Activated naive CD8-positive, alpha-beta T cell treated with anti-CD3 and anti-CD28 coated beads, Interleukin-2, amount 50 U/mL, for 24 hours (primary cell): Measurements from ENCODE around the gene RCOR1.

Source experiments
- ATAC-seq: fragments of 150-1000 bp; cut with Tn5 transposase; one replicate; pipeline ENCODE4 v1.10.0; 2021
- DNase-seq: peaks from one replicate; pipeline ENCODE4 v3.0.0; 2021
- H3K27ac Mint-ChIP-seq: one replicate; pipeline ENCODE4 v1.8.0; 2021; ENCODE audit warnings: mild to moderate bottlenecking, mixed read lengths
- H3K27me3 Mint-ChIP-seq: one replicate; pipeline ENCODE4 v1.8.0; 2021; ENCODE audit warnings: mixed read lengths
- H3K36me3 Mint-ChIP-seq: one replicate; pipeline ENCODE4 v1.8.0; 2021; ENCODE audit warnings: low read depth, mixed read lengths
- H3K4me1 Mint-ChIP-seq: one replicate; pipeline ENCODE4 v1.8.0; 2021; ENCODE audit warnings: mixed read lengths
- H3K4me3 Mint-ChIP-seq: one replicate; pipeline ENCODE4 v1.8.0; 2021; ENCODE audit warnings: mild to moderate bottlenecking, moderate library complexity, mixed read lengths
- H3K9me3 Mint-ChIP-seq: one replicate; pipeline ENCODE4 v1.8.0; 2021; ENCODE audit warnings: mixed read lengths

The RCOR1 gene

GRCh38 chr14:102711207-102711606 is 118.8 kb downstream of the RCOR1 start:
- H3K27me3 Mint-ChIP-seq = no peaks in the 10 kb centered on the region

GRCh38 chr14:102711946-102712345 is 119.5 kb downstream of the RCOR1 start:
- H3K27me3 Mint-ChIP-seq = no peaks in the 10 kb centered on the region
- DNase-seq (no peak), ATAC-seq (no peak)
- H3K4me1 Mint-ChIP-seq = no peaks in the 10 kb centered on the region
- H3K9me3 Mint-ChIP-seq = no peaks in the 10 kb centered on the region
- H3K27ac Mint-ChIP-seq = no peak overlapping the region
- peaks cover 29% of the 10 kb centered on the region for H3K36me3 Mint-ChIP-seq
- no peak overlapping the region for H3K4me3 Mint-ChIP-seq

More at GRCh38 chr14:102711207-102711606, 118.8 kb downstream of the RCOR1 start:
- H3K9me3 Mint-ChIP-seq = no peaks in the 10 kb centered on the region
- H3K36me3 Mint-ChIP-seq = peaks cover 28% of the 10 kb centered on the region
- no peak overlapping the region for H3K27ac Mint-ChIP-seq
- no peak overlapping the region for H3K4me3 Mint-ChIP-seq
- H3K4me1 Mint-ChIP-seq = no peaks in the 10 kb centered on the region
- ATAC-seq (no peak), DNase-seq (no peak)

- ATAC-seq (no peak), DNase-seq (no peak)
- peaks cover 7% of the 10 kb centered on the region for H3K4me1 Mint-ChIP-seq
- H3K9me3 Mint-ChIP-seq = no peaks in the 10 kb centered on the region
- H3K36me3 Mint-ChIP-seq = peaks cover 46% of the 10 kb centered on the region
- no peaks in the 10 kb centered on the region for H3K27me3 Mint-ChIP-seq
- H3K27ac Mint-ChIP-seq = no peak overlapping the region
- no peak overlapping the region for H3K4me3 Mint-ChIP-seq
Measured at GRCh38 chr14:102717276-102717675, 124.8 kb downstream of the RCOR1 start.

- Mint-ChIP-seq H3K9me3 (no peaks in the 10 kb centered on the region), H3K4me3 (no peak overlapping the region), H3K27me3 (no peaks in the 10 kb centered on the region), H3K36me3 (peaks cover 49% of the 10 kb centered on the region), H3K27ac (no peak overlapping the region), H3K4me1 (no peaks in the 10 kb centered on the region)
- no peak for DNase-seq
- no peak for ATAC-seq
Measured at GRCh38 chr14:102722646-102723045, 130.2 kb downstream of the RCOR1 start.

GRCh38 chr14:102723650-102724049 is 131.2 kb downstream of the RCOR1 start:
- DNase-seq = no peak
- no peak overlapping the region for H3K4me3 Mint-ChIP-seq
- no peaks in the 10 kb centered on the region for H3K27me3 Mint-ChIP-seq
- no peaks in the 10 kb centered on the region for H3K9me3 Mint-ChIP-seq
- H3K27ac Mint-ChIP-seq = no peak overlapping the region
- peaks cover 54% of the 10 kb centered on the region for H3K36me3 Mint-ChIP-seq
- ATAC-seq = no peak
- H3K4me1 Mint-ChIP-seq = no peaks in the 10 kb centered on the region

- ATAC-seq (no peak), DNase-seq (no peak)
- no peaks in the 10 kb centered on the region for H3K4me1 Mint-ChIP-seq
- no peaks in the 10 kb centered on the region for H3K9me3 Mint-ChIP-seq
- H3K27me3 Mint-ChIP-seq = no peaks in the 10 kb centered on the region
- no peak overlapping the region for H3K27ac Mint-ChIP-seq
- no peak overlapping the region for H3K4me3 Mint-ChIP-seq
- H3K36me3 Mint-ChIP-seq = peaks cover 42% of the 10 kb centered on the region
Measured at GRCh38 chr14:102726191-102726949, 133.9 kb downstream of the RCOR1 start.

- ATAC-seq = no peak
Measured at GRCh38 chr14:102727336-102728095, 135.1 kb downstream of the RCOR1 start.

GRCh38 chr14:102728501-102728900 is 136.1 kb downstream of the RCOR1 start:
- H3K9me3 Mint-ChIP-seq = no peaks in the 10 kb centered on the region
- H3K4me3 Mint-ChIP-seq = no peak overlapping the region
- no peak overlapping the region for H3K27ac Mint-ChIP-seq
- ATAC-seq (no peak), DNase-seq (no peak)
- no peaks in the 10 kb centered on the region for H3K4me1 Mint-ChIP-seq
- no peaks in the 10 kb centered on the region for H3K27me3 Mint-ChIP-seq
- peaks cover 29% of the 10 kb centered on the region for H3K36me3 Mint-ChIP-seq

More at GRCh38 chr14:102727336-102728095, 135.1 kb downstream of the RCOR1 start:
- Mint-ChIP-seq H3K27ac (no peak overlapping the region), H3K9me3 (no peaks in the 10 kb centered on the region), H3K4me3 (no peak overlapping the region), H3K27me3 (no peaks in the 10 kb centered on the region), H3K4me1 (no peaks in the 10 kb centered on the region), H3K36me3 (peaks cover 34% of the 10 kb centered on the region)
- no peak for DNase-seq

GRCh38 chr14:102729268-102729667 is 136.8 kb downstream of the RCOR1 start:
- DNase-seq (no peak), ATAC-seq (no peak)
- H3K27me3 Mint-ChIP-seq = no peaks in the 10 kb centered on the region
- no peaks in the 10 kb centered on the region for H3K4me1 Mint-ChIP-seq
- H3K36me3 Mint-ChIP-seq = peaks cover 22% of the 10 kb centered on the region
- H3K4me3 Mint-ChIP-seq = no peak overlapping the region
- no peak overlapping the region for H3K27ac Mint-ChIP-seq
- H3K9me3 Mint-ChIP-seq = no peaks in the 10 kb centered on the region

GRCh38 chr14:102729825-102730224 is 137.4 kb downstream of the RCOR1 start:
- Mint-ChIP-seq H3K4me1 (no peaks in the 10 kb centered on the region), H3K4me3 (no peak overlapping the region), H3K27me3 (no peaks in the 10 kb centered on the region), H3K9me3 (no peaks in the 10 kb centered on the region), H3K27ac (no peak overlapping the region), H3K36me3 (peaks cover 22% of the 10 kb centered on the region)
- no peak for DNase-seq
- no peak for ATAC-seq

GRCh38 chr14:102731101-102731870 is 138.8 kb downstream of the RCOR1 start:
- DNase-seq (no peak), ATAC-seq (no peak)
- Mint-ChIP-seq H3K4me1 (no peaks in the 10 kb centered on the region), H3K27ac (peak overlapping the region; percentile 39), H3K9me3 (no peaks in the 10 kb centered on the region), H3K36me3 (peaks cover 14% of the 10 kb centered on the region), H3K27me3 (no peaks in the 10 kb centered on the region), H3K4me3 (no peak overlapping the region)

- no peaks in the 10 kb centered on the region for H3K4me1 Mint-ChIP-seq
- no peak overlapping the region for H3K27ac Mint-ChIP-seq
- H3K9me3 Mint-ChIP-seq = no peaks in the 10 kb centered on the region
- no peak overlapping the region for H3K4me3 Mint-ChIP-seq
- no peak for ATAC-seq
- H3K27me3 Mint-ChIP-seq = no peaks in the 10 kb centered on the region
- H3K36me3 Mint-ChIP-seq = peaks cover 6% of the 10 kb centered on the region
- DNase-seq = no peak
Measured at GRCh38 chr14:102731871-102732800, 139.7 kb downstream of the RCOR1 start.

GRCh38 chr14:102732924-102733323 is 140.5 kb downstream of the RCOR1 start:
- no peak for ATAC-seq
- Mint-ChIP-seq H3K4me3 (no peak overlapping the region), H3K27ac (no peak overlapping the region), H3K36me3 (peaks cover 3% of the 10 kb centered on the region), H3K4me1 (no peaks in the 10 kb centered on the region), H3K27me3 (no peaks in the 10 kb centered on the region), H3K9me3 (no peaks in the 10 kb centered on the region)
- no peak for DNase-seq

GRCh38 chr14:102733326-102733725 is 140.9 kb downstream of the RCOR1 start:
- Mint-ChIP-seq H3K36me3 (no peaks in the 10 kb centered on the region), H3K27ac (no peak overlapping the region), H3K9me3 (no peaks in the 10 kb centered on the region), H3K27me3 (no peaks in the 10 kb centered on the region), H3K4me3 (no peak overlapping the region), H3K4me1 (no peaks in the 10 kb centered on the region)
- DNase-seq (no peak), ATAC-seq (no peak)
